Esophagus (tissue), 2 donors: ENCODE measurements around the gene ADAMTS20. TPM values are rescaled to one million over a fixed set of nuclear protein-coding genes. Genes with fewer than 3 reads are reported as not detected.
"Not testable (repeated sequence)": the region's sequence is repeated elsewhere in the genome, so short reads cannot be mapped to it uniquely, and the experiment has no call there.

ENCODE experiments used
- H3K27ac ChIP-seq, 2 donors: one replicate each; pipeline ENCODE4 v1.5.1; 2013; ENCODE audit warnings: low read depth in 2 of 2, mild to moderate bottlenecking in 2 of 2, inconsistent platforms in 1 of 2, low read length in 1 of 2, moderate library complexity in 1 of 2
- H3K27me3 ChIP-seq, 2 donors: one replicate each; pipeline ENCODE4 v1.6.1; 2013; ENCODE audit warnings: low read length in 2 of 2, control low read depth in 1 of 2, mild to moderate bottlenecking in 1 of 2; ENCODE audit not compliant: insufficient read depth in 2 of 2, control insufficient read depth in 1 of 2
- H3K36me3 ChIP-seq, 2 donors: one replicate each; pipeline ENCODE4 v1.6.1; 2013; ENCODE audit warnings: low read length in 1 of 2; ENCODE audit not compliant: control insufficient read depth in 2 of 2, insufficient read depth in 2 of 2
- H3K4me1 ChIP-seq, 2 donors: one replicate each; pipeline ENCODE4 v1.6.1; 2013; ENCODE audit warnings: low read length in 1 of 2; ENCODE audit not compliant: control insufficient read depth in 2 of 2, insufficient read depth in 2 of 2
- H3K4me3 ChIP-seq, 2 donors: one replicate each; pipeline ENCODE4 v1.5.1; 2013; ENCODE audit warnings: low read length in 2 of 2, mild to moderate bottlenecking in 2 of 2, low read depth in 1 of 2, moderate library complexity in 1 of 2
- H3K9me3 ChIP-seq, 2 donors: one replicate each; pipeline ENCODE4 v1.6.1; 2013; ENCODE audit warnings: mild to moderate bottlenecking in 2 of 2, low read depth in 1 of 2, low read length in 1 of 2, moderate library complexity in 1 of 2; ENCODE audit not compliant: control insufficient read depth in 2 of 2, insufficient read depth in 1 of 2
- WGBS, 2 donors: extraction: QIAGEN DNeasy Blood & Tissue Kit; methylation state at CpG; one replicate each; pipeline ENCODE4 v1.1.7; 2013; 5-methylcytosine and 5-hydroxymethylcytosine counted together
- polyA plus RNA-seq, 2 donors: library from polyadenylated mRNA; stranded (reverse); fragments of 200-250 nt; gene quantifications; one replicate each; pipeline ENCODE4 v1.2.3, GENCODE V29; 2013
- donor health status: healthy with polysubstance abuse.
- donor health status: Bipolar disorder and iron deficiency.

The ADAMTS20 gene
- polyA plus RNA-seq, 2 donors, result not detected

GRCh38 chr12:43577381-43577780 is 25.4 kb upstream of the ADAMTS20 start:
- WGBS, 2 donors, result 38 to 41% methylated on average over 3 of the region's 3 CpGs
- Histone ChIP-seq H3K27me3 (no peaks in the 10 kb centered on the region), H3K4me3 (no peak overlapping the region), H3K36me3 (no peaks in the 10 kb centered on the region), H3K9me3 (no peaks in the 10 kb centered on the region), H3K27ac (no peak overlapping the region), H3K4me1 (no peaks in the 10 kb centered on the region)

- H3K27ac ChIP-seq, result no peak overlapping the region
- no peak overlapping the region for H3K4me3 ChIP-seq
- H3K4me1 ChIP-seq, result no peaks in the 10 kb centered on the region
- 83 to 85% methylated on average over 2 of the region's 2 CpGs for WGBS, 2 donors
- H3K36me3 ChIP-seq, result no peaks in the 10 kb centered on the region
- no peaks in the 10 kb centered on the region for H3K27me3 ChIP-seq
- no peaks in the 10 kb centered on the region for H3K9me3 ChIP-seq
These were observed 24.2 kb upstream of the ADAMTS20 start for GRCh38 chr12:43576162-43576561.

- Histone ChIP-seq H3K4me1 (no peaks in the 10 kb centered on the region), H3K9me3 (no peaks in the 10 kb centered on the region), H3K27me3 (no peaks in the 10 kb centered on the region), H3K36me3 (no peaks in the 10 kb centered on the region), H3K27ac (no peak overlapping the region), H3K4me3 (no peak overlapping the region)
- WGBS, 2 donors, result 48 to 56% methylated on average over 27 of the region's 27 CpGs
These were observed 19.9 kb upstream of the ADAMTS20 start for GRCh38 chr12:43571885-43572284.

GRCh38 chr12:43556057-43556456 is 4.1 kb upstream of the ADAMTS20 start:
- H3K27ac ChIP-seq, result no peak overlapping the region
- H3K27me3 ChIP-seq, result peaks cover 4 to 7% of the 10 kb centered on the region in 2 donors
- no peak overlapping the region for H3K4me3 ChIP-seq
- H3K9me3 ChIP-seq, result peaks cover 0 to 11% of the 10 kb centered on the region in 2 donors
- H3K36me3 ChIP-seq, result no peaks in the 10 kb centered on the region
- peaks cover 5 to 11% of the 10 kb centered on the region in 2 donors for H3K4me1 ChIP-seq

GRCh38 chr12:43551279-43551970 is 578 bp downstream of the ADAMTS20 start:
- H3K36me3 ChIP-seq, result no peaks in the 10 kb centered on the region
- H3K4me1 ChIP-seq, result peaks cover 5 to 12% of the 10 kb centered on the region in 2 donors
- peaks cover 0 to 14% of the 10 kb centered on the region in 2 donors for H3K9me3 ChIP-seq
- no peak overlapping the region for H3K27ac ChIP-seq
- H3K27me3 ChIP-seq, result peaks cover 4 to 7% of the 10 kb centered on the region in 2 donors
- WGBS, 2 donors, result 11 to 12% methylated on average over 47 to 48 of the region's 48 CpGs
- H3K4me3 ChIP-seq, result no peak overlapping the region

GRCh38 chr12:43550831-43551271 is 1.2 kb downstream of the ADAMTS20 start:
- Histone ChIP-seq H3K27me3 (peaks cover 4 to 7% of the 10 kb centered on the region in 2 donors), H3K9me3 (peaks cover 0 to 14% of the 10 kb centered on the region in 2 donors), H3K4me1 (peaks cover 5 to 12% of the 10 kb centered on the region in 2 donors), H3K4me3 (no peak overlapping the region), H3K36me3 (no peaks in the 10 kb centered on the region), H3K27ac (no peak overlapping the region)
- 13 to 17% methylated on average over 31 of the region's 31 CpGs for WGBS, 2 donors

- Histone ChIP-seq H3K36me3 (no peaks in the 10 kb centered on the region), H3K9me3 (no peaks in the 10 kb centered on the region), H3K27me3 (no peaks in the 10 kb centered on the region), H3K4me3 (no peak overlapping the region), H3K27ac (no peak overlapping the region), H3K4me1 (no peaks in the 10 kb centered on the region)
- 77 to 79% methylated on average over 3 of the region's 3 CpGs for WGBS, 2 donors
These were observed 7.3 kb downstream of the ADAMTS20 start for GRCh38 chr12:43544703-43545102.

GRCh38 chr12:43540470-43540869 is 11.5 kb downstream of the ADAMTS20 start:
- H3K36me3 ChIP-seq, result no peaks in the 10 kb centered on the region
- no peak overlapping the region for H3K27ac ChIP-seq
- H3K9me3 ChIP-seq, result no peaks in the 10 kb centered on the region
- no peaks in the 10 kb centered on the region for H3K4me1 ChIP-seq
- H3K27me3 ChIP-seq, result no peaks in the 10 kb centered on the region
- H3K4me3 ChIP-seq, result no peak overlapping the region

- H3K9me3 ChIP-seq, H3K4me1 ChIP-seq, H3K27ac ChIP-seq, H3K4me3 ChIP-seq, H3K27me3 ChIP-seq, H3K36me3 ChIP-seq: not testable (repeated sequence)
These were observed 14.3 kb downstream of the ADAMTS20 start for GRCh38 chr12:43537675-43538074.

GRCh38 chr12:43516045-43516444 is 36.0 kb downstream of the ADAMTS20 start:
- Histone ChIP-seq H3K36me3 (no peaks in the 10 kb centered on the region), H3K9me3 (no peaks in the 10 kb centered on the region), H3K4me3 (no peak overlapping the region), H3K27me3 (no peaks in the 10 kb centered on the region), H3K27ac (no peak overlapping the region), H3K4me1 (no peaks in the 10 kb centered on the region)
- WGBS, 2 donors, result 65 to 70% methylated on average over 3 of the region's 3 CpGs
